Endodermal cell (in vitro differentiated cells): Measurements from ENCODE around the gene SCD5. TPM values are rescaled to one million over a fixed set of nuclear protein-coding genes. Genes with fewer than 3 reads are reported as not detected.
A peak's percentile ranks its signal among the peaks of the same experiment; 100 is the strongest.

Experiments used
- DNase-seq: peaks from one replicate; pipeline ENCODE4 v3.0.0-alpha.2; 2017
- H3K27ac ChIP-seq: 2 replicates; pipeline ENCODE4 v1.5.1; 2013; ENCODE audit warnings: mild to moderate bottlenecking, low read depth, low read length, moderate library complexity
- H3K27me3 ChIP-seq: 2 replicates; pipeline ENCODE4 v1.6.1; 2013; ENCODE audit warnings: mild to moderate bottlenecking, low read length, moderate library complexity; ENCODE audit not compliant: insufficient read depth, control insufficient read depth, poor library complexity, severe bottlenecking
- H3K36me3 ChIP-seq: 2 replicates; pipeline ENCODE4 v1.7.0; 2013; ENCODE audit warnings: mild to moderate bottlenecking, low read length, moderate library complexity; ENCODE audit not compliant: control insufficient read depth, insufficient read depth
- H3K4me1 ChIP-seq: one replicate; pipeline ENCODE4 v1.7.0; 2013; ENCODE audit warnings: low read length; ENCODE audit not compliant: control insufficient read depth, insufficient read depth
- H3K4me3 ChIP-seq: 2 replicates; pipeline ENCODE4 v1.5.1; 2013; ENCODE audit warnings: mild to moderate bottlenecking, low read length, moderate library complexity
- H3K9ac ChIP-seq: 2 replicates; pipeline ENCODE4 v1.6.1; 2013; ENCODE audit warnings: mild to moderate bottlenecking, low read length, moderate library complexity; ENCODE audit not compliant: poor library complexity, severe bottlenecking; ENCODE audit errors: extremely low read depth
- H3K9me3 ChIP-seq: 2 replicates; pipeline ENCODE4 v1.6.1; 2013; ENCODE audit warnings: mild to moderate bottlenecking, low read length, moderate library complexity; ENCODE audit not compliant: control insufficient read depth
- H3K27ac Mint-ChIP-seq: 2 replicates; pipeline ENCODE4 v1.8.0; 2020; ENCODE audit warnings: mixed read lengths
- H3K27me3 Mint-ChIP-seq: 2 replicates; pipeline ENCODE4 v1.8.0; 2021; ENCODE audit warnings: mild to moderate bottlenecking, mixed read lengths; ENCODE audit not compliant: insufficient read depth
- H3K36me3 Mint-ChIP-seq: 2 replicates; pipeline ENCODE4 v1.8.0; 2020; ENCODE audit warnings: low read depth, mixed read lengths
- H3K4me1 Mint-ChIP-seq: 2 replicates; pipeline ENCODE4 v1.8.0; 2020; ENCODE audit warnings: mixed read lengths
- H3K4me3 Mint-ChIP-seq: 2 replicates; pipeline ENCODE4 v1.8.0; 2020; ENCODE audit warnings: mild to moderate bottlenecking, moderate library complexity, mixed read lengths
- H3K9me3 Mint-ChIP-seq: 2 replicates; pipeline ENCODE4 v1.8.0; 2020; ENCODE audit warnings: mild to moderate bottlenecking, mixed read lengths
- CTCF ChIP-seq: fragments of 200-600 bp; sonication (generic); conservative IDR thresholded peaks from 2 replicates; pipeline ENCODE4 v1.5.0; 2021; ENCODE audit warnings: antibody characterized with exemption, mild to moderate bottlenecking
- WGBS, 2 experiments: methylation state at CpG; one replicate each; pipeline versions ENCODE4 v1.1.5 to v1.1.7; 2013; ENCODE audit warnings: missing lambda C conversion rate in 2 of 2, mixed read lengths in 1 of 2; ENCODE audit not compliant: insufficient coverage in 1 of 2, insufficient read length in 1 of 2; 5-methylcytosine and 5-hydroxymethylcytosine counted together
- total RNA-seq, 2 donors: library from RNA; stranded (reverse); fragmentation: NEBNext Ultra II Directional in 1 of 2; extraction: Animal tissue kit (Norgen Biotek cat#: 25700) in 1 of 2; gene quantifications; 2 replicates in 1 of 2; 3 replicates in 1 of 2; pipeline ENCODE4 v1.2.1, GENCODE V29; 2021

The SCD5 gene
- total RNA-seq, 2 donors from 2014 or later = 3.2 to 5.2 TPM

- no peak for TF ChIP-seq CTCF
- 94% methylated on average over 3 of the region's 3 CpGs for WGBS, 2 experiments
- no peak overlapping the region for H3K9ac ChIP-seq
- H3K36me3 ChIP-seq = no peaks in the 10 kb centered on the region
- no peaks in the 10 kb centered on the region for H3K36me3 Mint-ChIP-seq
- no peaks in the 10 kb centered on the region for H3K27me3 ChIP-seq
- H3K27ac ChIP-seq = no peak overlapping the region
- no peak overlapping the region for H3K4me3 ChIP-seq
- H3K4me1 ChIP-seq = peaks cover 8% of the 10 kb centered on the region
- DNase-seq = peak; percentile 2
- peaks cover 34% of the 10 kb centered on the region for H3K4me1 Mint-ChIP-seq
- no peaks in the 10 kb centered on the region for H3K9me3 ChIP-seq
- no peaks in the 10 kb centered on the region for H3K9me3 Mint-ChIP-seq
- peaks cover 30% of the 10 kb centered on the region for H3K27me3 Mint-ChIP-seq
- H3K27ac Mint-ChIP-seq = no peak overlapping the region
- no peak overlapping the region for H3K4me3 Mint-ChIP-seq
These were observed 84.7 kb downstream of the SCD5 start for GRCh38 chr4:82713856-82714255.

- TF ChIP-seq CTCF = no peak
- Mint-ChIP-seq H3K27ac (no peak overlapping the region), H3K36me3 (no peaks in the 10 kb centered on the region), H3K9me3 (no peaks in the 10 kb centered on the region), H3K4me1 (peaks cover 34% of the 10 kb centered on the region), H3K4me3 (no peak overlapping the region), H3K27me3 (peaks cover 26% of the 10 kb centered on the region)
- H3K9ac ChIP-seq = no peak overlapping the region
- H3K4me3 ChIP-seq = no peak overlapping the region
- WGBS, 2 experiments = 86 to 93% methylated on average over 2 to 5 of the region's 5 CpGs
- no peaks in the 10 kb centered on the region for H3K36me3 ChIP-seq
- no peaks in the 10 kb centered on the region for H3K27me3 ChIP-seq
- no peak overlapping the region for H3K27ac ChIP-seq
- DNase-seq = peak; percentile 2
- no peaks in the 10 kb centered on the region for H3K9me3 ChIP-seq
- peaks cover 8% of the 10 kb centered on the region for H3K4me1 ChIP-seq
These were observed 86.0 kb downstream of the SCD5 start for GRCh38 chr4:82712561-82712960.

GRCh38 chr4:82711158-82711785, 87.3 kb downstream of the SCD5 start:
- no peaks in the 10 kb centered on the region for H3K9me3 Mint-ChIP-seq
- DNase-seq = peak; percentile 52
- peaks cover 14% of the 10 kb centered on the region for H3K4me1 ChIP-seq
- H3K4me3 Mint-ChIP-seq = no peak overlapping the region
- peaks cover 42% of the 10 kb centered on the region for H3K4me1 Mint-ChIP-seq
- H3K36me3 ChIP-seq = no peaks in the 10 kb centered on the region
- 88 to 90% methylated on average over 6 to 7 of the region's 7 CpGs for WGBS, 2 experiments
- H3K4me3 ChIP-seq = no peak overlapping the region
- no peak overlapping the region for H3K27ac Mint-ChIP-seq
- no peaks in the 10 kb centered on the region for H3K36me3 Mint-ChIP-seq
- TF ChIP-seq CTCF = peak; percentile 38
- no peak overlapping the region for H3K27ac ChIP-seq
- H3K27me3 Mint-ChIP-seq = peaks cover 26% of the 10 kb centered on the region
- no peak overlapping the region for H3K9ac ChIP-seq
- H3K27me3 ChIP-seq = no peaks in the 10 kb centered on the region
- H3K9me3 ChIP-seq = no peaks in the 10 kb centered on the region
